D721Med (cell line): ENCODE results near the gene ALKAL2.
"Not testable (repeated sequence)": the region's sequence is repeated elsewhere in the genome, so short reads cannot be mapped to it uniquely, and the experiment has no call there.

Experiments used
- DNase-seq: peaks from one replicate; pipeline ENCODE4 v3.0.0; 2011; ENCODE audit warnings: low spot score; ENCODE audit not compliant: insufficient read length
- FAIRE-seq: peaks from 2 replicates; lab custom pipeline; 2011; peaks lifted over from hg19 to GRCh38; lab: Jason Lieb, UNC
- CTCF ChIP-seq: IDR thresholded peaks from 2 replicates; pipeline ENCODE4 v1.5.1; 2012; ENCODE audit warnings: mild to moderate bottlenecking, control low read depth; ENCODE audit not compliant: insufficient read depth; ENCODE audit errors: missing control alignments

Gene ALKAL2

GRCh38 chr2:287911-288757 lies at the start of gene ALKAL2:
TSS of gene ALKAL2 (minus strand) at chr2:288091. CDS start at chr2:287835, 256 bp downstream.
- DNase-seq, result no peak
- TF ChIP-seq CTCF, result no peak
- no peak for FAIRE-seq

- not testable (repeated sequence) for FAIRE-seq, DNase-seq
Observed at GRCh38 chr2:336949-337348, 49.1 kb upstream of the ALKAL2 start.

- TF ChIP-seq CTCF, result no peak
- no peak for FAIRE-seq
- no peak for DNase-seq
Observed at GRCh38 chr2:336360-336759, 48.5 kb upstream of the ALKAL2 start.

GRCh38 chr2:332592-332991 lies 44.7 kb upstream of the ALKAL2 start:
- no peak for DNase-seq
- no peak for TF ChIP-seq CTCF
- FAIRE-seq, result no peak

- no peak for TF ChIP-seq CTCF
- DNase-seq (no peak), FAIRE-seq (no peak)
Observed at GRCh38 chr2:328761-329160, 40.9 kb upstream of the ALKAL2 start.

- no peak for TF ChIP-seq CTCF
- DNase-seq (no peak), FAIRE-seq (no peak)
Observed at GRCh38 chr2:323035-323434, 35.1 kb upstream of the ALKAL2 start.

GRCh38 chr2:322326-322725 lies 34.4 kb upstream of the ALKAL2 start:
- no peak for TF ChIP-seq CTCF
- FAIRE-seq (no peak), DNase-seq (no peak)

- FAIRE-seq (no peak), DNase-seq (no peak)
- TF ChIP-seq CTCF, result no peak
Observed at GRCh38 chr2:320561-320960, 32.7 kb upstream of the ALKAL2 start.
